Stimulated activated CD4-positive, alpha-beta T cell treated with anti-CD3 and anti-CD28 coated beads, Interleukin-12 subunit alpha, Interleukin-12 subunit beta, amount 100 ng/mL, for 24 hours (primary cell): Measurements from ENCODE around the gene LRRFIP1.
"Not testable (repeated sequence)": the region's sequence is repeated elsewhere in the genome, so short reads cannot be mapped to it uniquely, and the experiment has no call there.

ENCODE experiments used
- DNase-seq, 2 experiments: peaks; one replicate each; pipeline ENCODE4 v3.0.0-alpha.2; 2020; ENCODE audit warnings: low read depth in 2 of 2

Gene LRRFIP1

DNA sequence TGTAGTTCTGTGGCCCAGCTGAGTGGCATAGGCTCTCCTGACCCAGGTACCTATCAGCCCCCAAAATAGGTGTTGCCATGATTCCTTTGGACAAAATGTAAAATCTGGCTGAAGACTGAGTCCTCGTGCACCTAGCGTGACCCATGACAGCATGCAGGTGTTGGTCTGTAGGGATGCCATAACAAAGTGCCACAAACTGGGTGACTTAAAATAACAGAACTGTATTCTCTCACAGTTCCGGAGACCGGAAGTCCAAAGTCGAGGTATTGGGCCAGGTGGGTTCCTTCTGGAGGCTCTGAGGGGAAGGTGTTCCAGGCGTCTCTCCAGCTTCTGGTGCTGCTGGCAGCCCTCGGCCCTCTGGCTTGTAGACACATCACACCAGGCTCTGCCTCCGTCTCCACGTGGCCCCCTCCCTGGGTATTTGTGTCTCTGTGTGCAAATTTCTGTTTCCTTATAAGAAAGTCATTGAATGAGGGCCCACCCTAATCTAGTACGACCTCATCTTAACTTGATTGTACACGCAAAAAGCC is 34.5 kb downstream of the LRRFIP1 start:
- no peak for DNase-seq

DNA sequence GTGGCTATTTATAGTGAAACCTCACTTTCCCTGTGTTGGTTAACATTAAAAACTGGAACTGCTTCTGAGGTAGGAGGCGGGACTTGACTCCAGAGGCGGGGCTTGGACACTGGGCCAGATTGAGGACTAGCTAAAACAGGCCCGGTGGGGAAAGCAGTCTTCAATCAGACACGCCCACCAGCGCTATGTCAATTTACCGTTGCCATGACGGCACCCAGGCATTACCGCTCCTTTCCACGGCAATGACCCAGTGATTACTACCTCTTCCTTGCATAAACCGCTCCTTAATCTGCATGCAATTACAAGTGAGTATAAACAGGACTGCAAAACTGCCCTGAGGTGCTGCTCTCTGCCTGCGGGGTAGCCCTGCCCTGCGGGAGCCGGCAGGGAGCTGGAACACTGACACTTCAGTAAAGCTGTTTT is 35.3 kb downstream of the LRRFIP1 start:
- DNase-seq, result peak in 1 of 2 experiments; percentile 34

DNA sequence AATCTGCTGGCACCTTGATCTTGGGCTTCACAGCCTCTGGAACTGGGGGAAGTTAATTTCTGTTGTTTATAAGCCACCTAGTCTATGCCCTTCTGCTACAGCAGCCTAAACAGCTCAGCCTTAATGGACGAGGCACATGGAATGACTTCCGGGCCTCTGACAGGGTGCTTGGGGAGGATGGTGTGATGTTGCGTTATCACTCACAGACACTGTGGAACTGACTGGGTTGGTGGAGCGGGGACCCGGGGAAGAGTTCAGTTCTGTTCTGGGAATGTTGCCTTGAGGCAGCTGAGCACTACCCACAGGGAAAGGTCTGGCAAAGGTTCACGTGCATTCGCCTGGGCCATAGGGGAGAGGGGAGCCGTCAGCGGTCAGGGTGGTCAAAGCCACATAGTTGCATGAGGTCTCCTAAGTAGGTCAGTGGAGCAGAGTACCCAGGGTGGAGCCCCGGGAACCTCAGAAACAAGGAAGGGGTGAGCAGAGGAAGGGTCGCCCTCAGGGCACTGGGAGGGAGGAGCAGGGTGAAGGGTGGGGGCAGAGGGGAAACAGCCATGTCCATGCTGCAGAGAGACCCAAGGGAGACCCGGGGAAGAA is 36.2 kb downstream of the LRRFIP1 start:
- no peak for DNase-seq

DNA sequence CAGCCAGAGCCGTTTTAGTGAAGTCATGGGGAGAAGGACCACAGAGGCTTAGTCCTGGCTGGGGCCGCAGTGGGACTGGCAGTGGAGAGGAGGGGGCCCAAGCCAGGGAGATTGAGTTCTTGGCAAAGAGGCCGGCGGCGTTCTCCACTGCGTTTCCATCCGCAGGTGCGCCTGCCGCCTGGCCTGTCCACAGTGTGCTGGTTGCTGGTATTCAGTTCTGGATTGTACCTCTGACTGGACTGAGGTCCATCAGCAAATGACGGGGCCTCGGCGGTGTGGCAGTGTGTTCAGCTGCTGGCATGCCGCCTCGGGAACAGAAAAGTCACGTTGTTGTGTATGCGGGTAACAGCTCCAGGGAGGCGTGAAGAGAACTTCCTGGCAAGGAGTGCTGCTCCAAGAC is 36.8 kb downstream of the LRRFIP1 start:
- no peak for DNase-seq

DNA sequence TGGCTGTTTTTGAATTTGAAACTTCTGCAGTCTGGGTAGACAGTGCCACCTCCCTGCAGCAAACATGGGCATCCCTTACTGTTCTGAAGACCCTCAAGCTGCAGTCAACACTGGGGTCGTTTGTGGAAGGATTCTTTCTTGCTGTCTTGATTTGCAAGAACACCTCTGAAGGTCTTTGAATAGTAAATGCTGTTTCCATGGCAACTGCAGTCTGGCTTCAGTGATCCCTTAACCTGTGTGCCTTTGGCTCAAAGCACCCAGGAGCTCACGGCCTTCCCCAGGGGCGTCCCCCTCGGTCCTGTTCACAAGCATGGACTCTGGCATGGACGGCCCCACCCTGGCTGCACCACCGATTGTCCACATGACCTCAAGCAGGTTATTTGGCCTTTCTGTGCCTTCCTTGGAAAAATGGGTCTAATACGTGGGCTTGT is 38.3 kb downstream of the LRRFIP1 start:
- DNase-seq, result no peak

DNA sequence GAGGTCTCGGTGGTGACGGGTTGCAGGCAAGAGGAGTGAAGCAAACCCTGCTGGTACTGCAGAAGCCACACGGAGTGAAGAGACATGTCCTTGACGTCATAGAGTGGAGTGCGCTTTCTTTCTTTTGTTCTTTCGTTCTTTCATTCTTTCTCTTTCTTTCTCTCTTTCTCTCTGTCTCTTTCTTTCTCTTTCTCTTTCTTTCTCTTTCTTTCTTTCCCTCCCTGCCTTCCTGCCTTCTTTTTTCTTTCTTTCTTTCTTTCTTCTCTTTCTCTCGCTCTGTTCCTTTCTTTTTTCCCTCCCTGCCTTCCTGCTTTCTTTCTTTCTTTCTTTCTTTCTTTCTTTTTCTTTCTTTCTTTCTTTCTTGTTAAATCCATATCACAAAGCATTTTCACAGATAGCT is 39.2 kb downstream of the LRRFIP1 start:
- DNase-seq, result no peak

DNA sequence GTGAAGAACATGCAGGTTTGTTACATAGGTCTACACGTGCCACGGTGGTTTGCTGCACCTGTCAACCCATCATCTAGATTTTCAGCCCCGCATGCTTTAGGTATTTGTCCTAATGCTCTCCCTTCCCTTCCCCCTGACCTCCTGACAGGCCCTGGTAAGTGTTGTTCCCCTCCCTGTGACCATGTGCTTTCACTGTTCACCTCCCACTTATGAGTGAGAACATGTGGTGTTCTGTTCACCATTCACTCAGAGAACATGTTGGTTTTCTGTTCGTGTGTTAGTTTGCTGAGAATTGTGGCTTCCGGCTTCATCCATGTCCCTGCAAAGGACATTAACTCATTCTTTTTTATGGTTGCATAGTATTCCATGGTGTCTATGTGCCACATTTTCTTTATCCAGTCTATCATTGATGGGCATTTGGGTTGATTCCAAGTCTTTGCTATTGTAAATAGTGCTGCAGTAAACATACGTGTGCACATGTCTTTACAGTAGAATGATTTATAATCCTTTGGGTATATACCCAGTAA is 39.7 kb downstream of the LRRFIP1 start:
- not testable (repeated sequence) for DNase-seq

DNA sequence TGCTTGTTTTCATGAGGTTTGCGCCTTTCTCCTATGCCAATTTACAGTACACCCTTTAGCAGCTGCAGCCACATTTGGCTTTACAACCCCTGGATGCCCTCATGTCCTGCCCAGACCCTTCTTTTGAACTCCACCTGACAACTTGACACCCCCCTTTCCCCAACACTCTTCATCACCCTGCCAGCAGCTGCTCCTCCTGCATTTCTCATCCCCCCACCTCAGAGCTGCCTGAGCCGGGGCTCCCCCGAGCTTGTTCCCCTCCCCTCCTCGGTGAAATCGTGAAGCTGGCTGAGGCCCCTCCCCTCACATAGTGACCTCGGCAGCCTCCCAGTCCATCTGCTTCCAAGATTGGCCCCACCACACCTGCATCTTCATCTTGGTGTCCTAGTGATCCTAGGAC is 40.5 kb downstream of the LRRFIP1 start:
- no peak for DNase-seq

DNA sequence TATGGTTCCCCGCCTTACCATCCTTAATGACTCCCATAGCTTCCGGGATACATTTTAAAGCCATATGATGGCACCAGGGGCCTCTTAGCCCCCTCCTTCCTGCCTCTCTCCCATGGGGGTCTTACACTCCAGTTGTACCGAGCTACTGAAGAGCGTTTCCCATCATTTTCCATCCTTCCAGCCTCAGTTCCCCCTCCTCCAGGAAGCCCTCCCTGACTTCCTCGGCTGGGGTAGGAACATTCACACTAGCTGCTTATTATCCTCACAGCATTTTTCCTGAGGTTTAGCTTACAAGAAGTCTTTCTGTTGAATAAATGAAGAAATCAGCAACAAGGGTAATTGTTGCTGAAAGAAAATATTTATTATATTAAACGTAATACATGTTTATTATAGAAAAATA is 41.1 kb downstream of the LRRFIP1 start:
- DNase-seq, result no peak

DNA sequence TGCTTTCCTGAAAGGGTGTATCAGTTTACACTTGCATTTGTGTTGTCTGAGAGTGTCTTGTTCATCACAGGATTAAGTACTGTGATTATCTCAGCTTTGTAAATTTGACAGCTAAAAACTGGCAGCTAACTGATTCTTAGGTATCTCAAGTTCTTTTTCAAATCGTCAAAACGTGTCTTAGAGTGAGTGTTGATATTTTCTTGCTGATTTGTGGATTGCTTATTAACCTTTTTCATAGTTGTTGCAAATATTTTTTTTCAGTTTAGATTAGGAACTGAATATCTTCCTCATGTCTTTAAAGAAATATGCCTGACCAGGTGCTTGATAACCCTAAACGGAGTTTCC is 41.9 kb downstream of the LRRFIP1 start:
- DNase-seq, result no peak

DNA sequence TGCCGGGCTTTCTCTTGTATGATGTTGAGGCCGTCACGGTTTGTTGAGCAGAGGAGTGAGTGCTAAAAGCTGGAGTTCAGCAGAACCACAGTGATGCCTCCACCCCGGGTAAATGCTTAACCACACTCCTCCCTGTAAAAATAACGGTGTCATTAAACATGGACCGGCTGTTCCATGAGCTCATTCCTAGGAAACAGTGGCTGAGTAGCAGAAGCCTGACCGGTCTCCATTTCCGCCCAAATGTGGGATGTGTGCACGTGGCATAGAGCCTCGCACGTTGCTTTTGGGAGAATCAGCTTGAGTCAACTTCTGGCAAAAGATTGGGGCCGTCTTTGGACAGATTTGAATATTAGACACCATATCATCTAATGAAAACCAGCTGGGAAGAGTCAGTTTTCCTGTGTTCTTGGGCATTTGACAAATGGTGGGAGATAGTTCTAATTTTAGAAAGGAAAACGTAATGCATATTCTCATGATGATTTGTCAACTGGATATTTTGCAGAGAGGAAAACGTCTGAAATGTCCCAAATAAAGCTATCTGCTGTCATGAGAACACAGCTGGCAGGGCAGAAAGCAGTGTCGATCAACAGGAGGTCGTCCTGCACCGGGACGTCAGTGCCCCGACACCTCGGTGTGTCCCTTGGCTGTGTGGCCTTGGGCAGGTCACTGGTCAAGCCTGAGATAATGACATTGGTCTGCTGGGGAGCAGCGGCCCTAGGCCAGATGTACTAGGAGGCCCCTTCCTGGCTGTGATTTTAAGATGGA is 42.4 kb downstream of the LRRFIP1 start:
- no peak for DNase-seq

DNA sequence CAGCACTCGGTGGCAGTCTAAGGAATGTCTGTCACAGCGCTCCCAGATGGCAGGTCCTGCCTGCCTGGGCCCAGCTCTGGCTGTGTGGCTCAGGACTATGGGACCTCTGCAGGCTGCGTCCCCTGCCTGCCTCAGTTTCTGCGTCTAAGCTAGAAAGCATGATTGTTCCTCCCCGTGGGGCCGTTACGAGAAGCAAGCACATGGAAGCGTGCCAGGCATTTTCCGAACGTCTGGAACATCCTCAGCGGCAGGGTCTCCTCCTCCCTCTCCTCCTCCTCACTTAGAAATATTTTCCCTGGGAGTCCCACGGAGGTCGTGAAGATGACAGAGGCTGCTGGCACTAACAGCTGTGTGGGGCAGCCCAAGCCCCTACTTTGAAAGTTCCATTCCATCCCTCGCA is 43.3 kb downstream of the LRRFIP1 start:
- DNase-seq, result no peak

DNA sequence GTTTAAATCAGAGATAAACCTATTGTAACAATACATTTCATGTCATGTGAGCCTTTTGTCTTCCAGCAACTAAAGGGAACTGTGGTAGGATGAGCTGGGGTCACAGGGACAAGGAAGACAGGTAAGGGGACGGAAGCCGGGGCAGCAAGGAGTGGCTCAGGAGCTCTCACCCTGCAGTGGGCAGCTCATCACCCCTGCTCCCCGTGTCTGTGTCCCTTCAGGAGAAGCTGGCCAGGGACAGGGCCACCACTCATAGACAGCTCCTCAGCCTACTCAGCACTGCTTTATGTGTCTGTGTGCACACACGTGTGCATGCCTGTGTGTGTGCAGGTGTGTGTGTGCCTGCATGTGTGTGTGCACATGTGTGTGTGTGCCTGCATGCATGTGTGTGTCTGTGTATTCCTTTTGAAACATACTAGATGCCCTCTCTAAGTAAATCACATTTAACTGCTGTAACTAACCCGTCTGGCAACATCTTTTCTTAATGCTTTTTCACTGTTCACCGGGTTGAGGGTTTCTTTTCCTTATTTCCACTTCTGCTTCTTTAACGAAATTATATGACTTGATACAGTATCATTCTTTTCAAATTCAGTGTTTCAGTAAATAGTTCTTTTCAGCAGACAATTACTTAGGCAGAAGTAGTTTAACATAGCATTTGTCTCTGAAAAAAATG is 44.2 kb downstream of the LRRFIP1 start:
- DNase-seq, result no peak

DNA sequence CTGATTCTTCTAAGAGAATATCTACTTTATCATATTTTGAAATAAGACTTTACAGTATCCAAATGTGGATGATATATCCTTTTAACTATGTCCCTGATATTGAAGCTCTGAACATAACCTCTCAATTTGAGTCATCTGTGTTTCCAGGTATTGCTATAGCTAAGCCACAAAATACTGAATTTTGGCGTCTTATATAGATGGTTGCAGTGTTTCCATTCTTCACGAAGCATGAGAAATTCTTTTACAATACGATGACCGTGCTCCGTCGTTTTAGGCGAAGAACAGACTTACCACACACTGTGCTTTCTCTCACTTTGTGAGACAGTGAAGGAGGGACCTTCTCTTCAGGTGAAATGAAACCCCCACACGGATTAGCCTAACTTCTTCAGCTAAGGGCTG is 45.3 kb downstream of the LRRFIP1 start:
- no peak for DNase-seq

DNA sequence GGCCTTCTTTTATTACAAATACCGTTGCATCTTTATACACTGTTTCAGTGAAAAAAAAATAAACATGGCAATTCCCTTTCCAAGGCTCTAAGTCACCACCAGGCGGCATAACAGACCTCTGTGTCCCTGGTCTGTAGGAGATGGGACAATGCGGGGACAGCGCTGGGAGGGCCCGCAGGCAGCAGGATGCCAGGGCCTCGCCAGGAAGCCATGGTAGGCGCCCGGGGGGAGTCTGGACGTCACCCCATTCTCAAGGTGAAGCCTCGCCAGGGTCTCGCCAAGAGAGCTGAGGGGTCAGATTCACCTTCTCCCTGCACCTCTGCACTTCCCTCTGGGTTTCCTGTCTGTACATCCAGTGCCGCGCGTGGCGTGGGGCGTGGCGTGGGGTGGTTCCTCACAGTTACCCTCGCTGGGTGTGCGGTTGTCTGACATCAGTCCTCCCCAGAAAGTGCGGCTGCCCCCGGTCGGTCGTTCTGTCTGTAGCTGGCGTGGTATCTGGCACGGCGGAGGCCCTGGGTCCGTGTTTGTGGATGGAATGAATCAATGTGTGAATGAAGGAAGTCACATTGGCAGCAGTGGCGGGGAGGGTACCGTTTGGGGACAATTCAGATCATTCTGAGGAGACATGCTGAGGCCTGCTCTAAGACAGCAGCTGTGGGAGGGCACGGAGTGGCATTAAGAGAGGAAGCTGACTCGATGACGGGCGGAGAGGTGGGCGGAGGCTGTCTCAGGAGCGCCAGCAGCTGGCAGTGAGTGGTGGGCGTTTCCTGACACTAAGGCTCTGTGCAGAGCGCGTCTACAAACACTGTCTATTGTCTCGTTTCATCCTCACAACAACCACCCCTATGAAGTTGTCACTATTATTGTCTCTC is 46.0 kb downstream of the LRRFIP1 start:
- peak; percentile 73 to 78 for DNase-seq

DNA sequence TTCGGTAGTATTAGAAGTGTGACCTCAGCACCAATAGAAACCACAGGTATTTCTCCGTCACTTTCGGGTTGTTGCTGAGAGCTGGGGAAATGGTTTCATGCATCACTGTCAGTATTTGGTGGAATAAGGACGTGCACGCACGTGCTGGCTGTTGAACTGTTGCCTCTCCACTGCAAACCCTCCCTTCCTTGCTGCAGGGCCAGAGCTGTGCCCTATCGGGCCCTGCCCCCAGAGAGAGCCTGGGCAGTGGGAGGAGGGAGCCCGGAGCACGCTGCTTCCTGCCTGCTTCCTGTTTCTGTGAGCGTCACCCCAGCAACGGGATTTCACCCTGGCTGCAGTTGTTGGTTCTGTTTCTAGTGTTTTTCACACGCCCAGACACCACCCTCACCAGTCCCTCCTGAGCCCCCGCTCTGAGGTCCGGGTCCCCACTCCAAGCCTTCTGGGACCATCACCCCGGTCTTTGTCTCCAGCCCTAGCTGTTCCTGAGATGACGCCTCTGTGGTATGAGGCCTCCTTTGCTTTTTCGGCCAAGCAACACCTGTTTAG is 47.4 kb downstream of the LRRFIP1 start:
- DNase-seq, result peak; percentile 53 to 58

DNA sequence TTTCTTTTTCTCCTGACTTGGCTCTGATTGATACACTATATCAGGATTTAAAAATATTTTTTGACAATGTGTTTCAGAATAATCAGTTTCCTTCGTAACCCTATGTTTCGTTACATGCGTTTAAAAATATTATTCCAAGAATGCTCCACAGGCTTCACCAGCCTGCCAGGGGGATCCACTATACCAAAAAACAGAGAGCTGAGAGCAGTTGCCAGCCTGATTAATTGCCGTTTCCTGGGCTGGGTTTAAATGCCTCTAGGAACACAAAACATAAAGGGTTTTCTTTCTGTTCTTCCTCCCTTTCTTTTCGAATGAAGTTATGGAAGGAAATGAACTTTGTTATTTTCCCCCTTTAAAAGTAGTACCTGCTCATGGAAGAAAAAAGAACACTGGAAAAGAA is 47.9 kb downstream of the LRRFIP1 start:
- DNase-seq, result no peak

DNA sequence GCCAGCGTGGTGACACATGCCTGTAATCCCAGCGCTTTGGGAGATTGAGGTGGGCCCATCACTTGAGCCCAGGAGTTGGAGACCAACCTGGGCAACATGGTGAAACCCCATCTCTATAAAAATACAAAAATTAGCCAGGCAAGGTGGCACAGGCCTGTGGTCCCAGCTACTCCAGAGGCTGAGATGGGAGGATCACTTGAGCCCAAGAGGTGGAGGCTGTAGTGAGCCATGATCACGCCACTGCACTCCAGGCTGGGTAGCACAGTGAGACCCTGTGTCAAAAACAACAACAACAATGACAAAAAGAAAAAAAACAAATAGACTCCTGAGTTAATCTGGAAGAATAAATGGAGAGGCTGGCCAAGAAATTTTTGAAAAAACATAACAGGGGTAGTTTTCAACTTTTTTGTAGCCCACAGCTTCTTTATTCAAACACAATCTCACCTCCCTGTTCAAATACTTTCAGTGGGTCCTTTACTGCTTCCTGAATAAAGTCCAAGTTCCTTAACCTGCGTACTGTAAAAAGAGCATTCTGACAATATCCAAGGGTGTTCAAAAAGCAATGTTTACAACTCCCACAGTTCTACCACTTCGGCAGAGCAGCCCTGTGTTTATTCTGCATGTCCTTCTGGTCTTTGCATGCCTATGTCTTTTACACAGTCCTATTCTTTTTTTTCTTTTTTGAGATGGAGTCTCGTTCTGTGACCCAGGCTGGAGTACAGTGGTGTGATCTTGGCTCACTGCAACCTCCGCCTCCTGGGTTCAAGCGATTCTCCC is 53.5 kb downstream of the LRRFIP1 start:
- no peak for DNase-seq

DNA sequence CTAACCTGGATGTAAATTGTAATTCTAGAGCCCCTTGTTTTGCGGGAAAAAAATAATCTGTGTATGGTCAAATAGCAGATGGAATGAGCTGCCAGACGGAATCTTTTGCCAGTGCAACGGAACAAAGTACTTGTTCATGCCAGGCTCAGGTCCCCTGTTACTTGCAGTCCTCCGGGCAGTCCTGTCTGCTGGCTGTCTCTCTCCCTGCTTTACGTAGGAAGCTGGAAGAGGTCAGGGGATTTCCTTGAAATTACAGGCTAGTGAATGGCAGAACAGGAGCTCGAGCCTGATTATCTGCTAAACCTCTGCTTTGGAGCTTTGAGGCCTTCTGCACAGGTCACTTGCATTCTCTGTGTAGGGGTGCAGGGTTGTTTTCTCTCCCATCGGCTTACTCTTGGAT is 54.8 kb downstream of the LRRFIP1 start:
- no peak for DNase-seq

DNA sequence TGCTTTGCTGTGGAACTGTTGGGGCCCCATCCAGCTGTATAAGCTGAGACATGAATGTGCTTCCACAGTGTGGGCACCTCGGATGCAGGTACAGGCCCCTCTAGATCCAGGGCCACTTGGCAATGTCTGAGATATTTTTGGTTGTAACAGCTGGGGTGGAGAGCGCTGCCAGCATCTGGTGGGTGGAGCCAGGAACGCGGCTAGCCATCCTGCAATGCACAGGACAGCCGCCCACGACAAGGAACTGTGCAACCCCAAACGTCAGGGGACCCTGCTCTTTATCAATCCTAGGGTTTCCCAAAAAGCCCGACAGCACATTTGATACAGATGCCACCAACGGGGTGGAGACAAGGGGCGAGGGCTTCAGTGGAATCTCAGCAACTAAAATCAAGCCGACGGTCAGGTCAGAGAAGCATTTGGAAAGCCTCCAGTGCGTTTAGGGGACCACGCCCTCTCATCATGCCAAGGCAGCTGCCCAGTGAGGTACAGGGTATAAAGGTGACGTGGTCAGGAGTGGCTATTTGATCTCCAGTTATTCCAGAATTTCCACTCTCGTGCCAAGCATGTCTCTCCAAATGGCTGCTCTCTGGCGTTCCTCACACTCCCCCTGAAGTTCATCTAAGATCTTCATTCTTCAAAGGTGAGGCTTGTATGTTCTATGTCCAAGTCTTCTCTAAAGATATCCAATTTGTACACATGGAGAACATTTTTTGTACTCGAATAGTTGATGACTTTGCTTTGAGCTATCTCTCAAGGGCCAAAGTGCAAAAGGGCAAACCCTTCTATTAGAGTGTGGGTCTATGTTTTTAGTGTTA is 55.7 kb downstream of the LRRFIP1 start:
- DNase-seq, result no peak
